Liver (tissue), 9 donors: ENCODE measurements around the gene UBE2U. TPM values are rescaled to one million over a fixed set of nuclear protein-coding genes. Genes with fewer than 3 reads are reported as not detected.

Experiments
- DNase-seq: peaks from one replicate; pipeline ENCODE4 v3.0.0-alpha.2; 2017; ENCODE audit warnings: low spot score
- H3K27ac ChIP-seq, 2 donors: one replicate each; pipeline ENCODE4 v1.7.0; 2013; ENCODE audit warnings: inconsistent platforms in 2 of 2, low read length in 2 of 2, control low read depth in 1 of 2, low read depth in 1 of 2, mild to moderate bottlenecking in 1 of 2
- H3K27me3 ChIP-seq, 4 donors: one replicate each; pipeline versions ENCODE4 v1.6.1 to v1.7.0; 2013; ENCODE audit warnings: low read length in 3 of 4, inconsistent platforms in 1 of 4, mild to moderate bottlenecking in 1 of 4, moderate library complexity in 1 of 4; ENCODE audit not compliant: control insufficient read depth in 4 of 4, insufficient read depth in 4 of 4
- H3K36me3 ChIP-seq, 4 donors: one replicate each; pipeline versions ENCODE4 v1.6.1 to v1.7.0; 2013; ENCODE audit warnings: low read length in 3 of 4, mild to moderate bottlenecking in 3 of 4, low read depth in 1 of 4, moderate library complexity in 1 of 4; ENCODE audit not compliant: control insufficient read depth in 4 of 4, insufficient read depth in 3 of 4
- H3K4me1 ChIP-seq, 4 donors: one replicate each; pipeline versions ENCODE4 v1.6.1 to v1.7.0; 2013; ENCODE audit warnings: low read length in 3 of 4, mild to moderate bottlenecking in 3 of 4, moderate library complexity in 1 of 4; ENCODE audit not compliant: control insufficient read depth in 4 of 4, insufficient read depth in 4 of 4
- H3K4me3 ChIP-seq, 3 donors: one replicate each; pipeline versions ENCODE4 v1.6.1 to v1.7.0; 2013; ENCODE audit warnings: low read length in 3 of 3, control low read depth in 1 of 3, low read depth in 1 of 3, mild to moderate bottlenecking in 1 of 3
- H3K9ac ChIP-seq, 2 donors: one replicate each; pipeline ENCODE4 v1.7.0; 2013; ENCODE audit warnings: low read length in 2 of 2, mild to moderate bottlenecking in 2 of 2, moderate library complexity in 2 of 2, control low read depth in 1 of 2, low read depth in 1 of 2
- H3K9me3 ChIP-seq, 4 donors: one replicate each; pipeline versions ENCODE4 v1.6.1 to v1.7.0; 2013; ENCODE audit warnings: low read length in 3 of 4; ENCODE audit not compliant: control insufficient read depth in 4 of 4
- ATF3 ChIP-seq: IDR thresholded peaks from 2 replicates; pipeline ENCODE4 v1.6.1; 2016; ENCODE audit warnings: antibody characterized with exemption
- CTCF ChIP-seq: fragments of 150-350 bp; IDR thresholded peaks from 2 replicates; pipeline ENCODE4 v1.5.1; 2017; ENCODE audit warnings: improper control_type of control experiment, low read depth, low read length; ENCODE audit not compliant: missing input control
- EGR1 ChIP-seq, 2 donors: IDR thresholded peaks; 2 replicates each; pipeline ENCODE4 v1.6.1; 2016 to 2018; ENCODE audit warnings: antibody characterized with exemption in 2 of 2, low read depth in 2 of 2
- FOXA1 ChIP-seq: IDR thresholded peaks from 2 replicates; pipeline ENCODE4 v1.6.1; 2016; ENCODE audit warnings: antibody characterized with exemption
- FOXA2 ChIP-seq: IDR thresholded peaks from 2 replicates; pipeline ENCODE4 v1.6.1; 2016; ENCODE audit warnings: antibody characterized with exemption
- GABPA ChIP-seq, 2 donors: IDR thresholded peaks in 1 of 2; conservative IDR thresholded peaks in 1 of 2; 2 replicates each; pipeline ENCODE4 v1.6.1; 2016; ENCODE audit warnings: antibody characterized with exemption in 2 of 2, mild to moderate bottlenecking in 1 of 2, moderate library complexity in 1 of 2
- HNF4A ChIP-seq, 2 donors: conservative IDR thresholded peaks; 2 replicates each; pipeline ENCODE4 v1.6.1; 2016; ENCODE audit warnings: antibody characterized with exemption in 2 of 2, mild to moderate bottlenecking in 2 of 2
- HNF4G ChIP-seq: IDR thresholded peaks from 2 replicates; pipeline ENCODE4 v1.6.1; 2016; ENCODE audit warnings: antibody characterized with exemption
- JUND ChIP-seq, 2 donors: IDR thresholded peaks; 2 replicates each; pipeline ENCODE4 v1.6.1; 2016; ENCODE audit warnings: antibody characterized with exemption in 2 of 2
- MAX ChIP-seq: IDR thresholded peaks from 2 replicates; pipeline ENCODE4 v1.6.1; 2016; ENCODE audit warnings: antibody characterized with exemption
- NR2F2 ChIP-seq: IDR thresholded peaks from 2 replicates; pipeline ENCODE4 v1.6.1; 2016; ENCODE audit warnings: antibody characterized with exemption
- RAD21 ChIP-seq, 2 donors: IDR thresholded peaks; 2 replicates each; pipeline ENCODE4 v1.6.1; 2016; ENCODE audit warnings: antibody characterized with exemption in 2 of 2, mild to moderate bottlenecking in 2 of 2
- REST ChIP-seq: IDR thresholded peaks from 2 replicates; pipeline ENCODE4 v1.6.1; 2016; ENCODE audit warnings: antibody characterized with exemption, mild to moderate bottlenecking
- RXRA ChIP-seq, 2 donors: IDR thresholded peaks; 2 replicates each; pipeline ENCODE4 v1.6.1; 2017 to 2018; ENCODE audit warnings: antibody characterized with exemption in 2 of 2, mild to moderate bottlenecking in 1 of 2
- SP1 ChIP-seq: IDR thresholded peaks from 2 replicates; pipeline ENCODE4 v1.6.1; 2018; ENCODE audit warnings: antibody characterized with exemption, mild to moderate bottlenecking
- TAF1 ChIP-seq: conservative IDR thresholded peaks from 2 replicates; pipeline ENCODE4 v1.6.1; 2016; ENCODE audit warnings: antibody characterized with exemption, mild to moderate bottlenecking
- YY1 ChIP-seq: IDR thresholded peaks from 2 replicates; pipeline ENCODE4 v1.6.1; 2016; ENCODE audit warnings: antibody characterized with exemption, mild to moderate bottlenecking
- ZBTB33 ChIP-seq: IDR thresholded peaks from 2 replicates; pipeline ENCODE4 v1.6.1; 2016; ENCODE audit warnings: antibody characterized with exemption
- WGBS: extraction: QIAGEN DNeasy Blood & Tissue Kit; methylation state at CpG from one replicate; pipeline ENCODE4 v1.1.7; 2013; 5-methylcytosine and 5-hydroxymethylcytosine counted together
- polyA plus RNA-seq, 2 donors: library from polyadenylated mRNA; stranded (reverse) in 1 of 2; unstranded in 1 of 2; fragments of 200-250 nt in 1 of 2; fragments of >200 nt in 1 of 2; fragmentation: Nextera tagmentation in 1 of 2; extraction: Ambion mirVana in 1 of 2; gene quantifications; one replicate each; pipeline versions ENCODE4 v1.2.1 to v1.2.3, GENCODE V29; 2013 to 2015
- total RNA-seq, 2 donors: library from RNA; depleted of rRNA; stranded (reverse); fragments of >200 nt; gene quantifications; one replicate each; pipeline ENCODE4 v1.2.3, GENCODE V29; 2014
- donor health status: healthy.
- donor health status: healthy.
- donor health status: healthy.
- donor health status: healthy.
- donor health status: healthy.

UBE2U gene
- total and polyA plus RNA-seq, 4 donors, result not detected

GRCh38 chr1:64290420-64290819 lies 87.0 kb downstream of the UBE2U start:
- Histone ChIP-seq H3K9ac (no peak overlapping the region), H3K4me3 (no peak overlapping the region), H3K27me3 (no peaks in the 10 kb centered on the region), H3K36me3 (no peaks in the 10 kb centered on the region), H3K27ac (no peak overlapping the region), H3K9me3 (peaks cover 0 to 3% (median 0%) of the 10 kb centered on the region in 4 donors), H3K4me1 (no peaks in the 10 kb centered on the region)
- WGBS, result 100% methylated on average over 1 of the region's 1 CpG
- TF ChIP-seq FOXA2 (no peak), EGR1 (IDR thresholded peaks at IDR 0.05; ENCODE audit: low read depth in 2 of 2) (no peak), HNF4G (no peak), HNF4A (conservative IDR thresholded peaks at IDR 0.05) (no peak), MAX (no peak), REST (no peak), ZBTB33 (no peak), NR2F2 (no peak), CTCF (no peak), FOXA1 (no peak), GABPA (IDR thresholded peaks at IDR 0.05 in 1 of 2, conservative IDR thresholded peaks at IDR 0.05 in 1 of 2) (no peak), YY1 (no peak), JUND (IDR thresholded peaks at IDR 0.05) (no peak), SP1 (no peak), RXRA (IDR thresholded peaks at IDR 0.05) (no peak), TAF1 (no peak), ATF3 (no peak), RAD21 (IDR thresholded peaks at IDR 0.05) (no peak)
- DNase-seq, result no peak
